IMR-90 (cell line): Measurements from ENCODE around the gene TCEAL1. TPM values are rescaled to one million over a fixed set of nuclear protein-coding genes. Genes with fewer than 3 reads are reported as not detected.

Source experiments
- ATAC-seq: fragments of 200-7000 bp; cut with Tn5 transposase; 2 replicates; pipeline ENCODE4 v1.9.1; 2020; ENCODE audit warnings: low read depth, mild to moderate bottlenecking, moderate library complexity
- BruUV-seq: library from RNA; stranded (reverse); fragments of 400-500 nt; replicated peaks from 2 replicates; lab custom pipeline; 2021; lab: Mats Ljungman, UMichigan
- CTCF ChIA-PET: fragments of 300-600 bp; formaldehyde crosslinking; extraction: SDS; loops from one replicate; lab custom pipeline; 2021; ENCODE audit warnings: antibody characterized with exemption; lab: Yijun Ruan, JAX
- POLR2A ChIA-PET: fragments of 300-600 bp; sonication (Branson Sonifier 250); formaldehyde crosslinking; loops from one replicate; lab custom pipeline; 2022; ENCODE audit warnings: antibody characterized with exemption; ENCODE audit not compliant: unreplicated experiment; lab: Charles Lee
- DNase-seq: peaks from one replicate; pipeline ENCODE4 v3.0.0; 2013
- H2AFZ ChIP-seq: replicated peaks from 2 replicates; pipeline ENCODE3; 2013; ENCODE audit warnings: low read length, mild to moderate bottlenecking; ENCODE audit not compliant: poor library complexity
- H2AK5ac ChIP-seq: 2 replicates; pipeline ENCODE4 v1.6.1; 2013; ENCODE audit warnings: low read depth, low read length, inconsistent platforms
- H2AK9ac ChIP-seq: replicated peaks from 2 replicates; pipeline ENCODE3; 2013; ENCODE audit warnings: mild to moderate bottlenecking, low read depth, low read length, moderate library complexity; ENCODE audit not compliant: poor library complexity
- H2BK120ac ChIP-seq: 2 replicates; pipeline ENCODE4 v1.6.1; 2013; ENCODE audit warnings: low read depth, low read length, inconsistent platforms
- H2BK15ac ChIP-seq: 3 replicates; pipeline ENCODE4 v1.6.1; 2013; ENCODE audit warnings: low read depth, low read length, inconsistent platforms
- H2BK20ac ChIP-seq: 2 replicates; pipeline ENCODE4 v1.6.1; 2013; ENCODE audit warnings: low read depth, mild to moderate bottlenecking, inconsistent platforms, low read length, moderate library complexity
- H2BK5ac ChIP-seq: 2 replicates; pipeline ENCODE4 v1.6.1; 2013; ENCODE audit warnings: mild to moderate bottlenecking, low read depth, low read length, inconsistent platforms; ENCODE audit not compliant: poor library complexity, severe bottlenecking
- H3K14ac ChIP-seq: replicated peaks from 2 replicates; pipeline ENCODE4 v1.6.1; 2013; ENCODE audit warnings: low read depth, low read length, inconsistent platforms
- H3K18ac ChIP-seq: 2 replicates; pipeline ENCODE4 v1.6.1; 2013; ENCODE audit warnings: low read depth, low read length, control low read depth
- H3K23ac ChIP-seq: 2 replicates; pipeline ENCODE4 v1.6.1; 2013; ENCODE audit warnings: low read depth, low read length, inconsistent platforms
- H3K27ac ChIP-seq: 2 replicates; pipeline ENCODE4 v1.5.1; 2013; ENCODE audit warnings: mild to moderate bottlenecking, control low read depth, low read length; ENCODE audit not compliant: insufficient read depth
- H3K27me3 ChIP-seq: 2 replicates; pipeline ENCODE4 v1.6.1; 2013; ENCODE audit warnings: low read length; ENCODE audit not compliant: control insufficient read depth, insufficient read depth
- H3K36me3 ChIP-seq: 2 replicates; pipeline ENCODE4 v1.6.1; 2013; ENCODE audit warnings: low read length, mixed read lengths; ENCODE audit not compliant: control insufficient read depth, insufficient read depth
- H3K4ac ChIP-seq: 2 replicates; pipeline ENCODE4 v1.6.1; 2013; ENCODE audit warnings: low read depth, low read length, inconsistent platforms
- H3K4me1 ChIP-seq: 2 replicates; pipeline ENCODE4 v1.6.1; 2013; ENCODE audit warnings: low read length, mixed read lengths; ENCODE audit not compliant: control insufficient read depth, insufficient read depth
- H3K4me2 ChIP-seq: 2 replicates; pipeline ENCODE4 v1.6.1; 2013; ENCODE audit warnings: low read depth, mild to moderate bottlenecking, control low read depth, low read length, moderate library complexity
- H3K4me3 ChIP-seq: 2 replicates; pipeline ENCODE4 v1.5.1; 2013; ENCODE audit warnings: low read depth, mild to moderate bottlenecking, control low read depth, low read length, moderate library complexity; ENCODE audit not compliant: insufficient read depth
- H3K56ac ChIP-seq: 2 replicates; pipeline ENCODE4 v1.6.1; 2013; ENCODE audit warnings: low read length, inconsistent platforms; ENCODE audit not compliant: insufficient read depth; ENCODE audit errors: extremely low read depth
- H3K79me1 ChIP-seq, 2 experiments: 2 replicates each; pipeline ENCODE4 v1.6.1; 2013; ENCODE audit warnings: low read length in 2 of 2, inconsistent platforms in 1 of 2, low read depth in 1 of 2
- H3K9ac ChIP-seq: 2 replicates; pipeline ENCODE4 v1.6.1; 2013; ENCODE audit warnings: low read depth, low read length, control low read depth
- H3K9me1 ChIP-seq: 2 replicates; pipeline ENCODE4 v1.6.1; 2013; ENCODE audit warnings: low read length, inconsistent platforms; ENCODE audit not compliant: insufficient read depth
- H3K9me3 ChIP-seq: 2 replicates; pipeline ENCODE4 v1.6.1; 2013; ENCODE audit warnings: low read length; ENCODE audit not compliant: control insufficient read depth, insufficient read depth
- H4K20me1 ChIP-seq: 2 replicates; pipeline ENCODE4 v1.6.1; 2013; ENCODE audit warnings: low read length, inconsistent platforms; ENCODE audit not compliant: insufficient read depth
- H4K5ac ChIP-seq: 2 replicates; pipeline ENCODE4 v1.6.1; 2013; ENCODE audit warnings: mild to moderate bottlenecking, low read depth, low read length, control low read depth
- H4K8ac ChIP-seq, 2 experiments: 2 replicates each; pipeline ENCODE4 v1.6.1; 2013; ENCODE audit warnings: low read depth in 2 of 2, low read length in 2 of 2, control low read depth in 1 of 2, inconsistent platforms in 1 of 2
- H4K91ac ChIP-seq: 2 replicates; pipeline ENCODE4 v1.6.1; 2013; ENCODE audit warnings: low read depth, low read length, inconsistent platforms; ENCODE audit not compliant: insufficient read depth
- CTCF ChIP-seq: conservative IDR thresholded peaks from 2 replicates; pipeline ENCODE4 v1.5.1; 2012; ENCODE audit warnings: mild to moderate bottlenecking, low read depth, low read length, improper control_type of control experiment
- MAFK ChIP-seq: IDR thresholded peaks from 2 replicates; pipeline ENCODE4 v1.6.1; 2012; ENCODE audit warnings: low read depth, low read length, improper control_type of control experiment
- MXI1 ChIP-seq: IDR thresholded peaks from 2 replicates; pipeline ENCODE4 v1.6.1; 2012; ENCODE audit warnings: low read depth, mild to moderate bottlenecking, low read length, moderate library complexity, borderline replicate concordance
- POLR2A ChIP-seq: IDR thresholded peaks from 2 replicates; pipeline ENCODE4 v1.6.1; 2012; ENCODE audit warnings: mild to moderate bottlenecking, low read depth, low read length
- WGBS, 2 experiments: methylation state at CpG; one replicate each; pipeline versions ENCODE4 v1.1.5 to v1.1.7; 2013; ENCODE audit warnings: missing lambda C conversion rate in 2 of 2; ENCODE audit not compliant: insufficient read length in 1 of 2; ENCODE audit errors: extremely low coverage in 2 of 2; 5-methylcytosine and 5-hydroxymethylcytosine counted together
- dilution Hi-C: fragments of 300-500 bp; cut with HindIII; formaldehyde crosslinking; loops from one replicate; pipeline ENCODE4 v1.14.3; 2018; ENCODE audit warnings: low sequenced_read_pairs; ENCODE audit not compliant: unreplicated experiment
- in situ Hi-C: fragments of 300-500 bp; cut with MboI; formaldehyde crosslinking; loops from 3 replicates; pipeline ENCODE4 v1.14.3; 2019; ENCODE audit warnings: low sequenced_read_pairs, inconsistent platforms, mixed read lengths
- intact Hi-C: fragments of 100-400 bp; cut with micrococcal nuclease; formaldehyde crosslinking; loops from 2 replicates; pipeline ENCODE4 v1.10.0; 2022
- polyA plus RNA-seq, 3 experiments: library from polyadenylated mRNA; depleted of rRNA; stranded (reverse); fragments of >200 nt; gene quantifications; 2 replicates each; pipeline ENCODE4 v1.2.3, GENCODE V29; 2012; ENCODE audit warnings: low replicate concordance in 1 of 3
- total RNA-seq: library from RNA; depleted of rRNA; stranded (reverse); fragments of >200 nt; gene quantifications from 2 replicates; pipeline ENCODE4 v1.2.3, GENCODE V29; 2012

TCEAL1 gene
- total and polyA plus RNA-seq, 2 of the 4 experiments (the other 2 are of a cell fraction): 9.1 to 21.8 TPM

- Histone ChIP-seq H3K27me3 (peaks cover 5% of the 10 kb centered on the region), H3K4me2 (no peak overlapping the region), H3K4ac (no peak overlapping the region), H3K4me3 (no peak overlapping the region), H3K23ac (no peak overlapping the region), H2AFZ (no peak overlapping the region), H4K8ac (no peak overlapping the region), H2BK120ac (no peak overlapping the region), H3K4me1 (no peaks in the 10 kb centered on the region), H3K9ac (no peak overlapping the region), H4K91ac (no peak overlapping the region), H3K18ac (no peak overlapping the region), H2AK5ac (no peak overlapping the region), H3K9me3 (no peaks in the 10 kb centered on the region), H3K79me1 (no peaks in the 10 kb centered on the region), H3K56ac (no peak overlapping the region), H3K14ac (no peak overlapping the region), H3K27ac (no peak overlapping the region), H4K5ac (no peak overlapping the region), H2BK15ac (no peak overlapping the region), H2AK9ac (no peak overlapping the region), H2BK20ac (no peak overlapping the region), H3K9me1 (0 out of 2 replicates have a peak, but pooled peaks cover 4% of the 10 kb centered on the region), H3K36me3 (no peaks in the 10 kb centered on the region), H4K20me1 (no peaks in the 10 kb centered on the region), H2BK5ac (no peak overlapping the region)
- ATAC-seq (no peak), DNase-seq (peak; percentile 38)
- dilution Hi-C loops: no loop called here
- 50% methylated on average over 1 of the region's 3 CpGs; no CpG with 5 or more reads in 1 of the 2 experiments for WGBS, 2 experiments
- in situ Hi-C loops: no loop called here
- ChIA-PET POLR2A (no interaction called here), CTCF (interaction anchor here (0.6 kb wide), 2 partner anchors 19 to 70 kb away, joined by 3 to 4 read pairs; no protein-coding TSS in a partner anchor)
- TF ChIP-seq MXI1: no peak
- no peak for TF ChIP-seq MAFK
- TF ChIP-seq POLR2A: no peak
- TF ChIP-seq CTCF: no peak
- BruUV-seq: no TSS peak
- intact Hi-C loops: no loop called here
These were observed 37.7 kb downstream of the TCEAL1 start for GRCh38 chrX:103666202-103667107.
